Ureter (tissue), 1 donor: ENCODE data around the gene ARHGAP8. TPM values are rescaled to one million over a fixed set of nuclear protein-coding genes. Genes with fewer than 3 reads are reported as not detected.
"Not testable (repeated sequence)": the region's sequence is repeated elsewhere in the genome, so short reads cannot be mapped to it uniquely, and the experiment has no call there.

ENCODE experiments used
- DNase-seq: peaks from one replicate; pipeline ENCODE4 v3.0.0-alpha.2; 2020; ENCODE audit warnings: low spot score
- total RNA-seq: library from RNA; stranded (reverse); gene quantifications from one replicate; pipeline ENCODE4 v1.2.4, GENCODE V29; 2023
- donor health status: DM: yes; HTN: yes; CAD: no.

ARHGAP8 gene
- total RNA-seq, 1 donor from 2014 or later: 33.7 TPM

DNA sequence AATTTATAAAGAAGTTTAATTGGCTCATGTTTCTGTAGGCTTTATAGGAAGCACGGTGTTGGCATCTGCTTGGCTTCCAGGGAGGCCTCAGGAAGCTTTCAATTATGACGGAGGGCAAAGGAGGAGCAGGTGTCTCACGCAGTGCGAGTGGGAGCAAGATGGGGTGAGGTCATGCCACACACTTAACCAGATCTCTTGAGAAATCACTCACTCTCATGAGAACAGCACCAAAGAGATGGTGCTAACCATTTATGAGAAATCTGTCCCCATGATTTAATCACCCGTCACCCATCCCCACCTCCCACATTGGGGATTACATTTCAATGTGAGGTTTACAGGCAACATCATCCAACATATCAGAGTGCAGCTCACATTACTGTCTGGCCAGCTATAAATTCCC is 103.5 kb downstream of the ARHGAP8 start:
- no peak for DNase-seq

GRCh38 chr22:44858819-44859218 is 106.4 kb downstream of the ARHGAP8 start:
- DNase-seq: not testable (repeated sequence)

GRCh38 chr22:44859641-44860040 is 107.3 kb downstream of the ARHGAP8 start:
- no peak for DNase-seq

DNA sequence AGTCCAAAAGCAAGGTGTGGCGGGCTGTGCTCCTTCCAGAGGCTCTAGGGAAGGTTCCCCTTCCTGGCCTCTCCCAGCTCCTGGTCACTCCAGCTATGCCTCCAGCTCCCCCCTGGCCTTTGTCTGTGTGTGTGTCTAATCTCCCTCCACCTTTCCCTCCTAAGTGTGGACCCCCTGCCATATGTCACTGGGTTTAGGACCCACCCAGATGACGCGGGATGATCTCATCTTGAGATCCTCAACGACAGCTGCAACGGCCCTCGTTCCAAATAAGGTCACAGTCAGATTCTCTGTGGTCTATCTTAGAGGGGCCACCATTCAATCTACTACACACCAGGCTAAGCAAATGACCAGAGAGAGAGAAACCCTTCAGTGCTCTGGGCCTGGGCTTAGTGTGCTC is 107.9 kb downstream of the ARHGAP8 start:
- DNase-seq: no peak

DNA sequence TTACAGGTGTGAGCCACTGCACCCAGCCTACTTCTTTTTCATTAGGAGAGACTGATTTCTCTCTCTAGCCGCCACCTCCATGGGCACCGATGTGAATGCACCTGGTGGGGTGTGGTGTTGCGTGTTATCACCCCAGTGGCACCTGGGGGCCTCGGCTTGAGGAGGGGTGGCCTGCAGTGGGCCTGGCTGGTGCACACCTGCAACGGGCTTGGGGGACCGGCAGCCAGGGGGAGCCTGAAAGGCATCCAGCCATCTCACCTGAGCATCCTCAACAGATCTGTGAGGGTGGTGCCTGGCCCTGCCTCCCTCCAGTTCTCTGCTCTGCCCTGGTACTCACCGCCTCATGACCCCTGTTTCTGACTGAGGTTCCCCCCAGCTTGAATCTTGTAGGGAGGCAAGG is 108.9 kb downstream of the ARHGAP8 start:
- no peak for DNase-seq

DNA sequence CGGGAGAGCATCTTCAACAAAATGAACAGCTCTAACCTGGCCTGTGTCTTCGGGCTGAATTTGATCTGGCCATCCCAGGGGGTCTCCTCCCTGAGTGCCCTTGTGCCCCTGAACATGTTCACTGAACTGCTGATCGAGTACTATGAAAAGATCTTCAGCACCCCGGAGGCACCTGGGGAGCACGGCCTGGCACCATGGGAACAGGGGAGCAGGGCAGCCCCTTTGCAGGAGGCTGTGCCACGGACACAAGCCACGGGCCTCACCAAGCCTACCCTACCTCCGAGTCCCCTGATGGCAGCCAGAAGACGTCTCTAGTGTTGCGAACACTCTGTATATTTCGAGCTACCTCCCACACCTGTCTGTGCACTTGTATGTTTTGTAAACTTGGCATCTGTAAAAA is 109.9 kb downstream of the ARHGAP8 start:
- no peak for DNase-seq

GRCh38 chr22:44862981-44863860 is 110.8 kb downstream of the ARHGAP8 start:
- no peak for DNase-seq

DNA sequence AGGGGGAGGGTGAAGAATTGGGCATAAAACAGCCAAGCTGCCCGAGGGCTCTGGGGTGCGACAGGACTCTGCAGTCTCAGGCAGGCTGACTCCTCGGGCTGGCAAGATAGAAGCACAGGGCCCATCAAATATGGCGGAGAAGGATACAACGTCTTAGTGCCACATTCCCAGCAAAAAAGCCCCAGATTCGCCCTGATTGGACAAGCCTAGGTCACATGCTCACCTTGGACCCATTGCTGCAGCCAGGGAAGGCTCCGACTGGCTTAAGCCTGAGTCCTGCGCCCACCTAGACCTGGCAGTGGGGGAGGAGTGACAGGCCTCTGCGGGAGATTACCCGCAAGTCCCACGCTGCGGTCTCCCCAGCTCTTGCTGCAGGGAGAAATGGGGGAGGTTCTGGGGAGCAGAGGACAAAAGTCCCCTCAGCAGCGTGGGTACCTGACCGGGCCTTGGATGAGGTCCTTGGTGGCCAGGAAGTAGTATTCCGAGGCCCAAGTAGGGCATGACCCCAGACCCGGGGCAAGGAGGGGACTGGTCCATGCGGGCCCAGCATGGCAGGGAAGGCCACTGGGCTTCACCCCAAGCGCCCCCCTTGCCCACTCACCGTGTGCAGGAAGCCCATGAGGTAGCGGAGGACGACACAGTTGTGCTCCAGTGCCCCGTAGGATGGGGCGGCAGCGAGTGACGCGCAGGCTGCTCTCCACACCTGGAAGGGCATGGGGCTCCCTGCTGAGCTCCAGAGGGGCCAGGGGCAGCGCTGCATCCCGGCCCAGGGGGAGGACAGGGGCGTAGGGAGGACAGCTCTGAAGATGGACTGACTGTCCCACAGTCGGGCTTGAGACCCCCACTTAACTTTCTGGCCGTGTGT is 113.0 kb downstream of the ARHGAP8 start:
- no peak for DNase-seq

DNA sequence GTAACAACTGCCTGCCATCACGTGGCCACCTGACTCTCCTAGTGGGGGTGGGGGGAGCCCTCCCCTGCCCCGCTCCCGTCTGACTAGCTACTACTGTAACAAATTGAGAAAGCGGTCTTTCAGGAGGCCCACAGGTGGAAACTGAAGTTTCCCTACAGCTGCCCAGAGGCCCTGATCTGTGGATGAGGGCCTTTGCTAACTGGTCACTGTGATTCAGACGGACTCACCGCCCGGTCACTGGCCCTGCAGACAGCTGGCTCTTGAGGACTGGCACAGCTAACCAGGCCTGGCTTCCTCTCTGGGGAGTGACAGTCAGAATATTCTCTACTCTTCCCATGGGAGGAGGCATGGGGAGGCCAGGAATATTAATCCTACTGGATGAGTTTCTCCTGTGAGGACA is 116.8 kb downstream of the ARHGAP8 start:
- no peak for DNase-seq

- DNase-seq: no peak
Measured at GRCh38 chr22:44870021-44870420, 117.6 kb downstream of the ARHGAP8 start.

- no peak for DNase-seq
Measured at GRCh38 chr22:44871782-44872181, 119.4 kb downstream of the ARHGAP8 start.

- no peak for DNase-seq
Measured at GRCh38 chr22:44876921-44877320, 124.5 kb downstream of the ARHGAP8 start.

DNA sequence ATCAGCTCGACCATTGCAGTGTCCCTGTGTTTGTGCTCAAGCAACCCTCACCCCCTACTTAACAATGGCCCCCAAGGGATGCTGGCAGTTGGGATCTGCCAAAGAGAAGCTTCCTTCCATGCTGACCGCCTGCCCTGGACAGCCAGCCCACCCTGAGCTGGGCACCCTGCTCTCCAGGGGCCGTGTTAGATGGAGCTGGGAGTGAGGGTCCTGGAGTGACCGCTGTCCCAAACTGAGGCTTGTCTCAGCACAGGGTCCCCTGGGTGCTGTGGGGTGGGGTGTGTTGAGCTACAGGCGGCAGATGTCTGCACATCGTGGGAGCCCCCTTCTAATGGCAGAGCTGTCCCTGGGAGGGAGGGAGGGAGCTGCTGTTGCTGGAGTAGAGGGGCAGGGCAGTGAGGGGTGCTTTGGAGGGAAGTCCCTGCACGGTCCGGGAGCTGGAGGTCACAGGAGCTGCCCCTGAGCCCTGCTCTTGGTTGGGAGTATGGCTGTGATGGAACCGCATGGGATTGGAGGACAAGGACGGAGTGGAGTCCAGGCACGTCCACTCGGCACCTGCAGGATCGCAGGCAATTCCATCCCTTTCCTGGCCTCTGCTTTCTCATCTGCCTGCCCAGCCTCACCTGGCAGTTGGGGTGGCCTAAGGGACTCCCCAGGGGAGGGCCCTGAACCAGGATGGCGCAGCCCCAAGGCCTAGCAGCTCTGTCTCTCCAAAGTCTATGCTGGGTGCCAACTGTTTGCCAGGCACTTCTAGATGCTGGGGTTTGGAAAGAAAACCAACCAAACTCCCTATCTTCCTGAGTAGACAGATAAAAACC is 126.3 kb downstream of the ARHGAP8 start:
- DNase-seq: no peak

GRCh38 chr22:44879301-44879680 is 126.9 kb downstream of the ARHGAP8 start:
- DNase-seq: no peak

- no peak for DNase-seq
Measured at GRCh38 chr22:44880610-44881290, 128.4 kb downstream of the ARHGAP8 start.

- no peak for DNase-seq
Measured at GRCh38 chr22:44881624-44882023, 129.2 kb downstream of the ARHGAP8 start.

DNA sequence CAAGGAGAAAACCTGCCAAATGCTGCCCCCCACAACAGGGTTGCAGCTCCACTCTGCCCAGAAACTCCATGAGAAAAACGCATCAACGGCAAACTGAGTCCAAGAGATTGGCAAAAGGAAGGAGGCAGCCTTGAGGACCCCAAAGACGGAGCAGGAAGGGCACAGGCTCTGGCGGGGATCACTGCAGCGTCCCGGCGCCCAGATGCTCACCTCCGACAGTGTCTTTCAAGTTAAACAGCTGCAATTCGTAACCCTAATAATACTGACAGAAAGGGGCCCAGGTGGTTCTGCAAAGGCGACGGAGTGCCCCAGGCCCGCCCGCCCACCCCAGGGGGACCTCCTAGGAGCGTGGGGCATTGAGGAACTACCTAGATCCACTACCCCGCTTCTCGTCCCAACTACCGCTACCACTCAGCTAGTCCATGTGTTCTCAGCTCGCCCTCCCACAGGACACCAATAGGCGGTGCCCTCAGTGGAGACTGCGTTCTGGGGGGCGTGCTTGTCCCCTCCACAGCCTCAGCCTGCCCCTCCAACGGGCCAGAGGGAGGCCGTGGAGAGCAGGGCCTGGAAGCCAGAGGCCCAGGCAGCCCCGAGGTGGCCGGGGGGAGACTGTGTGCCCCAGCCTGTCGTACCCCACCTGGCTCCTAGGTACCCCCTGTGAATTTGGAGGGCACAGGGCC is 130.0 kb downstream of the ARHGAP8 start:
- DNase-seq: no peak

DNA sequence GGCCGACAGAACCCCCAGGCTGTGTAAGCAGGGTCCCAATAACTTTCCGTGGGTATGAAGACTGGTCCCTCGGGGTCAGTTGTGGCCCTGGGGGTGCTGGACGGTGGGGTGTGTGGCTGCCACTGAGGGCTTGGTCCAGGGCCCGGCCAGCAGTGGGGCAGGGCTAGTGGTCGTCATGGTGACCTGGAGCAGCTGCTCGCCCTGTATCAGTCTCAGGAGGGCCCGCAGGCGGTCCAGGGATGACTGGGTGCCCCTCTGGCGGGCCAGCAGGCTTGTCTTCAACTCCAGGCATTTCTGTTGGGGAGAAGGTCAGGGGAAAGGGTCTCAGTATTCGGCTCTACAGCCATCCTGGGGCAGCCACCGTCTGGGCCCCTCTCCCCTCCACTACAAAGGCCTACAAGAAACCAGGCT is 130.6 kb downstream of the ARHGAP8 start:
- DNase-seq: no peak

DNA sequence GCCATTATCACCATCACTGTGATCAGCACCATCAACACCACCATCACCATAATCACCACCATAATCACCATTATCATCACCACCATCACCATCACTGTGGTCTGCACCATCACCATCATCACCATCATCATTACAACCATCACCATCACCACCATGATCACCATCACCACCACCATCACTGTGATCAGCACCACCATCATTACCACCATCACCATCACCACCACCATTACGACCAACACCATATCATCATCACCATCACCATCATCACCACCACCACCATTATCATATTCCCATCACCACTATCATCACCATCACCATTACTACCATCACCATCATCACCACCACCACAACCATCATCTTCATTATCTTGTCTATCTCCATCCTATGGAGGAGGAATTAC is 132.2 kb downstream of the ARHGAP8 start:
- DNase-seq: no peak

DNA sequence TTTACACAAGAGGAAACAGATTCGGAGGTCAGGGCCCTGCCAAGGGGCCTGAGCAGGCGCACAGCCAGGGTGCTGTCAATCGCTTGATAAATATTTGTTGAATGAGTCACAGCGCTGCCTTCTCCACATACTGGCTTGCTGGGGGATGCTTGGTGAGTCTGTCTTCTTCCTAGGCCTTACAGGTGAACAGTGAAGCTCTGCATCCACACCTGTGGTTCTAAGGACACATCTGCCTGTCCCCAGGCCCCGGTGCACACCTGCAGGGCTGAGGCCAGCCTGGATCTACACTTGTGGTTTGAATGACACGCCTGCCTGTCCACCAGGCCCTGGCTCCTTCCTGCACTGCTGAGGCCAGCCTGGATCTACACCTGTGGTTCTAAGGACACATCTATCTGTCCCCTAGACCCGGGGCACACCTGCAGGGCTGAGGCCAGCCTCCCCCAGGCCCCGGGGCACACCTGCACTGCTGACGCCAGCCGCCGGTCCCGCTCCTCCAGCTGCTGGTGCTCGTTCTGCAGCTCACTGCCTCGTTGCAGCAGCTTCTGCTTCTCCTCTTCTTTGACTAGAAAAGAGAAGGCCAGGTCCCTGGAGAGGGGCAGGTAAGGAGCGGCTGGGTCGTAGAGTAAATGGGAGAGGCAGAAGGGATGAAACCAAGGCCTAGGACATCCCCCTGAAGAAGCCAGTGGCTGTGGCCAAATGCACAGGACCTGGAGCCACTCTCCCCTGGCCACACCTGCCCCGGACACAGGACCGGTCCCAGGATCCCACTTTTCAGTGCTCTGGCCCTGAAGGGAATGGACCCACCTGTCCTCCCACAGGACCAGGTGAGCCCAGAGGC is 132.8 kb downstream of the ARHGAP8 start:
- DNase-seq: no peak
